Astrocyte (in vitro differentiated cells and primary cell): ENCODE data around the gene CACHD1. TPM values are rescaled to one million over a fixed set of nuclear protein-coding genes. Genes with fewer than 3 reads are reported as not detected.
A peak's percentile ranks its signal among the peaks of the same experiment; 100 is the strongest.

Experiments used
- DNase-seq: peaks from one replicate; pipeline ENCODE4 v3.0.0-alpha.2; 2010; ENCODE audit warnings: low read depth
- FAIRE-seq: peaks from 2 replicates; lab custom pipeline; 2011; peaks lifted over from hg19 to GRCh38; lab: Jason Lieb, UNC
- H2AFZ ChIP-seq: 2 replicates; pipeline ENCODE4 v1.6.0; 2012; ENCODE audit warnings: low read depth, low read length, inconsistent platforms
- H3K27ac ChIP-seq: 2 replicates; pipeline ENCODE4 v1.5.1; 2011; ENCODE audit warnings: low read depth, low read length, inconsistent platforms
- H3K27me3 ChIP-seq: 2 replicates; pipeline ENCODE4 v1.6.0; 2011; ENCODE audit warnings: low read length, inconsistent platforms; ENCODE audit not compliant: insufficient read depth
- H3K36me3 ChIP-seq: 2 replicates; pipeline ENCODE4 v1.5.1; 2011; ENCODE audit warnings: low read length, inconsistent platforms; ENCODE audit not compliant: insufficient read depth
- H3K4me1 ChIP-seq: 2 replicates; pipeline ENCODE4 v1.5.1; 2011; ENCODE audit warnings: low read length, inconsistent platforms; ENCODE audit not compliant: insufficient read depth
- H3K4me2 ChIP-seq: 2 replicates; pipeline ENCODE4 v1.6.0; 2012; ENCODE audit warnings: low read length, inconsistent platforms
- H3K4me3 ChIP-seq: 2 replicates; pipeline ENCODE4 v1.5.1; 2011; ENCODE audit warnings: low read depth, mild to moderate bottlenecking, low read length, inconsistent platforms; ENCODE audit not compliant: insufficient read depth
- H3K79me2 ChIP-seq: 2 replicates; pipeline ENCODE4 v1.6.0; 2012; ENCODE audit warnings: mild to moderate bottlenecking, low read length, inconsistent platforms; ENCODE audit not compliant: insufficient read depth
- H3K9ac ChIP-seq: 2 replicates; pipeline ENCODE4 v1.6.0; 2012; ENCODE audit warnings: mild to moderate bottlenecking, low read length, inconsistent platforms
- H3K9me3 ChIP-seq: 2 replicates; pipeline ENCODE4 v1.5.1; 2012; ENCODE audit warnings: low read depth, mild to moderate bottlenecking, low read length, inconsistent platforms; ENCODE audit not compliant: insufficient read depth
- H4K20me1 ChIP-seq: 2 replicates; pipeline ENCODE4 v1.6.0; 2012; ENCODE audit warnings: low read length, inconsistent platforms; ENCODE audit not compliant: insufficient read depth
- H3K27ac Mint-ChIP-seq: one replicate; pipeline ENCODE4 v1.8.0; 2021; ENCODE audit warnings: mild to moderate bottlenecking, mixed read lengths; ENCODE audit not compliant: unreplicated experiment
- H3K27me3 Mint-ChIP-seq: one replicate; pipeline ENCODE4 v1.8.0; 2021; ENCODE audit warnings: low read depth, mixed read lengths; ENCODE audit not compliant: unreplicated experiment
- H3K36me3 Mint-ChIP-seq: one replicate; pipeline ENCODE4 v1.8.0; 2021; ENCODE audit warnings: low read depth, mixed read lengths; ENCODE audit not compliant: unreplicated experiment
- H3K4me1 Mint-ChIP-seq: one replicate; pipeline ENCODE4 v1.8.0; 2021; ENCODE audit warnings: low read depth, mixed read lengths; ENCODE audit not compliant: unreplicated experiment
- H3K4me3 Mint-ChIP-seq: one replicate; pipeline ENCODE4 v1.8.0; 2021; ENCODE audit warnings: mild to moderate bottlenecking, moderate library complexity, mixed read lengths; ENCODE audit not compliant: unreplicated experiment
- H3K9me3 Mint-ChIP-seq: one replicate; pipeline ENCODE4 v1.8.0; 2021; ENCODE audit warnings: mild to moderate bottlenecking, mixed read lengths; ENCODE audit not compliant: unreplicated experiment
- CTCF ChIP-seq: IDR thresholded peaks from 2 replicates; pipeline ENCODE4 v1.5.1; 2011; ENCODE audit warnings: low read depth, mild to moderate bottlenecking, inconsistent platforms, low read length, moderate library complexity; ENCODE audit not compliant: insufficient read depth
- EZH2 ChIP-seq: IDR thresholded peaks from 2 replicates; pipeline ENCODE4 v1.6.1; 2012; ENCODE audit warnings: mild to moderate bottlenecking, low read length, inconsistent platforms; ENCODE audit not compliant: insufficient read depth
- total RNA-seq: library from RNA; stranded (reverse); gene quantifications from 2 replicates; pipeline ENCODE4 v1.2.1, GENCODE V29; 2021

Gene CACHD1
- total RNA-seq, 1 donor from 2014 or later = 21.2 TPM

- no peak for TF ChIP-seq EZH2
- no peak for TF ChIP-seq CTCF
- Mint-ChIP-seq H3K27me3 (no peaks in the 10 kb centered on the region), H3K27ac (peak overlapping the region; percentile 73), H3K4me1 (peaks cover 39% of the 10 kb centered on the region), H3K36me3 (no peaks in the 10 kb centered on the region), H3K4me3 (no peak overlapping the region), H3K9me3 (no peaks in the 10 kb centered on the region)
- Histone ChIP-seq H3K79me2 (no peaks in the 10 kb centered on the region), H3K4me3 (no peak overlapping the region), H3K27ac (no peak overlapping the region), H3K36me3 (no peaks in the 10 kb centered on the region), H3K4me1 (peaks cover 22% of the 10 kb centered on the region), H3K9ac (no peak overlapping the region), H4K20me1 (no peaks in the 10 kb centered on the region), H3K4me2 (no peak overlapping the region), H3K9me3 (no peaks in the 10 kb centered on the region), H2AFZ (no peak overlapping the region), H3K27me3 (no peaks in the 10 kb centered on the region)
- DNase-seq (peak; percentile 47), FAIRE-seq (no peak)
Observed at GRCh38 chr1:64543831-64544230, 73.9 kb downstream of the CACHD1 start.

GRCh38 chr1:64545118-64545843, 75.4 kb downstream of the CACHD1 start:
- Histone ChIP-seq H3K36me3 (no peaks in the 10 kb centered on the region), H3K79me2 (no peaks in the 10 kb centered on the region), H3K9me3 (no peaks in the 10 kb centered on the region), H3K9ac (no peak overlapping the region), H3K27me3 (no peaks in the 10 kb centered on the region), H3K27ac (no peak overlapping the region), H2AFZ (no peak overlapping the region), H4K20me1 (peaks cover 4% of the 10 kb centered on the region), H3K4me3 (no peak overlapping the region), H3K4me2 (no peak overlapping the region), H3K4me1 (peaks cover 10% of the 10 kb centered on the region)
- no peaks in the 10 kb centered on the region for H3K36me3 Mint-ChIP-seq
- H3K27me3 Mint-ChIP-seq = no peaks in the 10 kb centered on the region
- no peaks in the 10 kb centered on the region for H3K9me3 Mint-ChIP-seq
- FAIRE-seq = no peak
- H3K4me3 Mint-ChIP-seq = peak overlapping the region; percentile 28
- H3K27ac Mint-ChIP-seq = no peak overlapping the region
- TF ChIP-seq EZH2 (no peak), CTCF (no peak)
- H3K4me1 Mint-ChIP-seq = peaks cover 30% of the 10 kb centered on the region
- no peak for DNase-seq

GRCh38 chr1:64546013-64546412, 76.1 kb downstream of the CACHD1 start:
- H3K4me3 Mint-ChIP-seq = no peak overlapping the region
- TF ChIP-seq EZH2 (no peak), CTCF (no peak)
- H3K4me1 Mint-ChIP-seq = peaks cover 26% of the 10 kb centered on the region
- H3K9ac ChIP-seq = no peak overlapping the region
- H3K4me1 ChIP-seq = peaks cover 4% of the 10 kb centered on the region
- no peaks in the 10 kb centered on the region for H3K9me3 Mint-ChIP-seq
- H3K4me3 ChIP-seq = no peak overlapping the region
- no peak overlapping the region for H3K27ac ChIP-seq
- H3K27me3 ChIP-seq = no peaks in the 10 kb centered on the region
- no peaks in the 10 kb centered on the region for H3K36me3 Mint-ChIP-seq
- FAIRE-seq (no peak), DNase-seq (no peak)
- no peaks in the 10 kb centered on the region for H3K79me2 ChIP-seq
- no peak overlapping the region for H2AFZ ChIP-seq
- peaks cover 4% of the 10 kb centered on the region for H4K20me1 ChIP-seq
- H3K36me3 ChIP-seq = no peaks in the 10 kb centered on the region
- H3K27ac Mint-ChIP-seq = no peak overlapping the region
- H3K27me3 Mint-ChIP-seq = no peaks in the 10 kb centered on the region
- H3K4me2 ChIP-seq = no peak overlapping the region
- no peaks in the 10 kb centered on the region for H3K9me3 ChIP-seq
